ENCODE measurements around the gene GALNTL6.
"Not testable (repeated sequence)": the region's sequence is repeated elsewhere in the genome, so short reads cannot be mapped to it uniquely, and the experiment has no call there.

Gene GALNTL6

GRCh38 chr4:172836661-172837060, 1023.5 kb downstream of the GALNTL6 start:
- DNase-seq: no peak

- DNase-seq: no peak
Measured at GRCh38 chr4:172838111-172838510, 1024.9 kb downstream of the GALNTL6 start.

DNA sequence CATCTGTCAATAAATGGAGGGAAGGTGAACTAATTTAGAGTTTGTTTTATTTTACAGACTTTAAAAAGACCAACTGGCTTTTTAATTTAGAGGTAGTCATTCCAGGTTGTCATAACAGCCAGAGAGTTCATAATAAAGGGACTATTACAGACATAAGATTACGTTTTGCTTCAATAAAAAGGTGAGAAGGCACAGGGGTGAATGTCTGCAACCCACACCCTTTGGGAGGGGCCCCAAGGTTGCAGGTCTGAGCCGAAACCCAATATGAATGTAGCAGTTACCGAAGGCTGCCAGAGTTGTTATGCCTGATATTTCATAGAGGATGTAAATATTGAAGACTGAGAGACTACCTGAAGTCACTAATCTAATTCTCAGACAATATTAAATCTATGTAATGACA, 1025.7 kb downstream of the GALNTL6 start:
- DNase-seq: no peak

- no peak for DNase-seq
Measured at GRCh38 chr4:172842779-172843178, 1029.6 kb downstream of the GALNTL6 start.

- no peak for DNase-seq
Measured at GRCh38 chr4:172843192-172843591, 1030.0 kb downstream of the GALNTL6 start.

DNA sequence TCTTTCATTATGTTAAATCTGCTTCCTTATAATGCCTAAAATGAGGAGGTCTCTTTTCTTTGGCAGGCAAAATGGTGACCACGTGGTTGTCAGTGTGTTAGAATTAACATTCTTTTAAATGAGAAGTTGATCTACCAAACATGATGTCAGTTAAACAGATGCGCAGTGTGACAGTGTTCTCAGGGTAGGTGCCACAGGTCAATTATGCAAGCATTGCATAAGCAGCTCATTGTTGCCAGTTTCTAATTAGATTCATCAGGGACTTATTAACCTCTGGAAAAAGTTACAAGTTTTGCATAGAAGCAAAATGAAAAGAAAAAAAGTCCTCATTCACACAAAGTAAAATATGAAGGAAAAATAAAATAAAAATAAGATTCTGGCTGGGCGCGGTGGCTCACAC, 1031.4 kb downstream of the GALNTL6 start:
- DNase-seq: no peak

- no peak for DNase-seq
Measured at GRCh38 chr4:172845281-172845680, 1032.1 kb downstream of the GALNTL6 start.

- DNase-seq: no peak
Measured at GRCh38 chr4:172850838-172851237, 1037.6 kb downstream of the GALNTL6 start.

- no peak for DNase-seq
Measured at GRCh38 chr4:172851534-172851933, 1038.3 kb downstream of the GALNTL6 start.

DNA sequence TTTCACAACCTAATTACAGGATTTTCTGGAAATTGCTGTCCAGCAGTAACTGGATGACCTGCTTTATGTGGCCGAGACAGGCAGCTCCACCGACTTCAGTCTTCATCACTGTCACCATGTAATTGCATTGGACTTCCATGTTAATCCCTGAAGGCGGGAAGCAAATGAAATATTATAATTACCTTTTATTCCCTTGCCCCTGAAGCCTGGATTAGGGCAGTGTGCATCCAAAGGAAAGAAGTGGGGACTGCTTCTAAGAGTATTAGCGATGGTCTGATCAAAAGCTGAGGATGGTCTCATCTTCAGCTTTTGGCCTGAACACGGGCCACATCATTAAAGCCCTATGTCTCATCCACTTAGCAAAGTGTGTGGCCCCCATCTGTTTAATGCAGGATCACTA, 1043.8 kb downstream of the GALNTL6 start:
- DNase-seq: no peak

DNA sequence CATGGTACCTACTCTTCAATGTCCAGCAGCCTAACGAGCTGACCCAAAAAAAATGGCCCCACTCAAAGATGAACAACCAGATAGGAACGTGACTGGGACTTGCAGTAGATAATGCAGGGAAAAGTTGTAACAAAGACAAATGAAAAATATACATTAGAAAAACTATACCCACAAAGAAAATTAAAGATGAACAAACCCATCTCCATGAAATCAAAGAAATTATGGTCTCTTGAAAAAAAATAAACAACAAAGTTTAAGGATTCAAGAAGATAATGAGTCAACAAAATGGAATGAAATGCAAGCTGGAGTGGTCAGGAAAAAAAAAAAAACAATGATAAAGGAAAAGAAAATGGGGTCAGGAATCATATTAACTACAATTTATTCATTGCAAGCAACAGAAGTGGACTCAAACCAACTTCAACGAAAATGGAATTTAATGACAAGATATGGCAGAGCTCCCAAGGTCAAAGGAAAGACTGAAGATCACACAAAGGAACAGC, 1045.6 kb downstream of the GALNTL6 start:
- DNase-seq: no peak

DNA sequence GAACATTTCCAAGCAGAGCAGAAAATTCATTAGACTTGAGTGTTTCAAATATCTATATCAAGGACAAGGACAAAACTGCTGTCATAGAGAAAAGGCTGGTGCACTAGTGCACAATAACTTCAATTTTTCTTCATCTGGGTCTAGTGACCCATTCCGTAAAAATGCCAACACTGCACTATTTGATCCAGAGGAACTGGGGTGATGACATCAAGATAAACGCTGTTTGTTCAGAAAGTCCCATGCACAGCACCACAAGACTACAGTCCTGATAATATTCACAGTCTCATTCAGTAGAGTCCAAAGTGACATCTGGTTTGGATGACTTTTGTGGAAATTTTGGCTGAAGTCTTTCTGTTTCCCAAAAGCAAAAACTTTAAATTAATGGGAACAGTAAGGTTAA, 1051.9 kb downstream of the GALNTL6 start:
- no peak for DNase-seq

DNA sequence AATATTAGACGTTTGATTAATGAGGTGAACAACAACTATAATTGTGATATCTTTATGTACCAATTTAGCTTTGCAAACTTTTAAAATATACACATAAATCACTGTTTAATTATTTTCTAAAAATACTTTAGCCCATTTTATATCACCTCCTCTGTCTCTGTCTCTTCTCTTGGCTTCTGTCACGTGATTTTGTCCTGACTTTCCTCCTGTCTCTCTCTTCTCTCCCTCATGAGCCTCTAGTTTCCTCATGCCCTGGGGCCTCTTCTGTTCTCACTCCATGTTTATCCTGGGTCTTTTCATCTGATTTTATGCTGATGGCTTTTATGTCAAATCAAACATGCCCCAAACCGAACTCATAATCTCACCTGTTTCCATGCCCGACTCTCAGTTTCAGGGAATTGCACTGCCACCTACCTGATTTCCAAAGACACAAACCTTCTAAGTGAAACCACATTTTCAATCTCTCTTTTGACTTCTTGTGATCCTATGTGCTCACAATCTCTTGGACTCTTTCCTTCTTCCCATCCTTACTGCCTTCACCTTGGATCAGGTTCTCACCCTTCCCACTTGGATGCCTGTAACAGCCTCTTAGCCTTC, 1052.4 kb downstream of the GALNTL6 start:
- no peak for DNase-seq

- DNase-seq: no peak
Measured at GRCh38 chr4:172866421-172866820, 1053.2 kb downstream of the GALNTL6 start.

GRCh38 chr4:172867835-172868234, 1054.6 kb downstream of the GALNTL6 start:
- DNase-seq: no peak

- no peak for DNase-seq
Measured at GRCh38 chr4:172868271-172868670, 1055.1 kb downstream of the GALNTL6 start.

DNA sequence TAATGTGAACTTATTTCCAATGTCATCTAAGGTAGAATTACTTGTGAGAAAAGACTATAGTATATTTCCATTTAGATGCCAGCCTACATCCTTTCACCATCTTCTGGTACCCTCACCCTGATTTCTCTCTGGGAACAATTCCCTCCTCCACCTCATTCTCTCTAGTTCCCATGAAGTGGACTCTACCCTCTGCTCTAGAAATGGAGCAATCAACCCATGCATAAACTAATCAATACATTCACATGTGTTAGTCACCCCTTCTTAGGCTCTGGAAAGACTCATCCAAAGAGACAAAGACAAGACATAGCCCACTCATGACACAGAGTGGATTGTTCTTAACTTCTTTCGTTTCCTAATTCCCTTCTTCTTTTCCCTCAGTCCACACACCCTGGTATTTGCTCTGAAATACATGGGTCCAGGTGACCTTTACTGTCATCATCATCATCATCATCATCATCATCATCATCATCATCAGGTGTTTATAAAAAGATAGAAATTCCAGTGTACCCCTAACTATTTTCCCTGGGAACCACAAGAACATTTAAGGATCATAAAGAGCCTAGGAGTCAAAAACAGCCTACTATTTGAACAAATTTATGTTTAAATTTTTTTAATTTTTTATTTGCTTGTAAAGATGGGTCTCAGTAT, 1056.5 kb downstream of the GALNTL6 start:
- no peak for DNase-seq

DNA sequence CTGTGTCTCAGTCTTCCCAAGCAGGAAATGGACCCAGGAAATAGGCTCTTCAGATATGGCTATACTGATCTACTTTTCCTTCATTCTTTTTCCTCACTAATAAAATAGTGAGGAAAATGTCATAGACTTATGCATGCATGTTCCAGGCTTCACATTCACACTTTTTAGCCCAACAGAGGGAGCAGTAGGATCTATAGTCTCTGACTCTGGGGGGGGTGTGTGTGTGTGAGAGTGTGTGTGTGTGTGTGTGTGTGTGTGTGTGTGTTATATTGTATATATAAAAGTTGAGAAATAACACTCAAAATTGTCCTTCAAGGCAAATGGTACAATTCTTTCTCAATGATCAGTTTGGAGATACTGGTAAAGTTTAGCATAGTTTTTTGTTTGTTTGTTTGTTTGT, 1058.2 kb downstream of the GALNTL6 start:
- DNase-seq: no peak

- no peak for DNase-seq
Measured at GRCh38 chr4:172874944-172875343, 1061.7 kb downstream of the GALNTL6 start.

- no peak for DNase-seq
Measured at GRCh38 chr4:172876394-172876793, 1063.2 kb downstream of the GALNTL6 start.

- DNase-seq: no peak
Measured at GRCh38 chr4:172881645-172882044, 1068.4 kb downstream of the GALNTL6 start.

DNA sequence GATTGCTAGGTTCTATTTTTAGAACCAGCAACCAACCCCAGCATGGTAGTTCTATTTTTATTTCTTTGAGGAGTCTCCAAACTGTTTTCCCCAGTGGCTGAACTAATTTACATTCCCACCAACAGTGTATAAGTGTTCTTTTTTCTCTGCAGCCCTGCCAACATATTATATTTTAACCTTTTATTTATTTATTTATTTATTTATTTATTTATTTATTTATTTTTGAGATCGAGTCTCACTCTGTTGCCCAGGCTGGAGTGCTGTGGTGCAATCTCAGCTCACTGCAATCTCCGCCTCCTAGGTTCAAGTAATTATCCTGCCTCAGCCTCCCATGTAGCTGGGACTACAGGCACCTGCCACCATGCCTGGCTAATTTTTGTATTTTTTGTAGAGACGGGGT, 1074.2 kb downstream of the GALNTL6 start:
- not testable (repeated sequence) for DNase-seq

- DNase-seq: no peak
Measured at GRCh38 chr4:172887959-172888358, 1074.8 kb downstream of the GALNTL6 start.

DNA sequence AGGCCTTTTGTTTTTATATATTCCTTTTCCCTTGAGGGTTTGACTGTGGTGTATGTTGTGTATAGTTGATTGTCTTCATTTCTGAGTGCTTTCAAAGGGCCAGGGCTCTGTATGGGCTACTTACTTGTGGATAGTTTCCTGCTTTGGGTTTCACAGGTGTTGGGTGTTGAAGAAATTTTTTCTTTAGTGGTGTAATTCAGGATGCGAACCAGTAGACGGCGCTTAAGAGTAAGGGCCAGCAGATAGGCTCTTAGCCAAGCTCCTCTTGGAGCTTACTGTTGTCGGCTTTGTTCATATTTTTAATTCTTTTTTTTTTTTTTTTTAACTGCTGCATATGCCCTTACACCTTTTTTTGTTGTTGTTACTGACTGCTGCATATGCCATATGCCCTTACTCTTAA, 1079.1 kb downstream of the GALNTL6 start:
- DNase-seq: no peak

- no peak for DNase-seq
Measured at GRCh38 chr4:172895699-172896098, 1082.5 kb downstream of the GALNTL6 start.

Measured in activated CD8-positive, alpha-beta memory T cell treated with anti-CD3 and anti-CD28 coated beads, Interleukin-2, amount 50 U/mL, for 4 hours (primary cell).